ENCODE results near the gene CAPSL. TPM values are rescaled to one million over a fixed set of nuclear protein-coding genes. Genes with fewer than 3 reads are reported as not detected.
"Not testable (repeated sequence)": the region's sequence is repeated elsewhere in the genome, so short reads cannot be mapped to it uniquely, and the experiment has no call there.

The CAPSL gene
- total RNA-seq, 1 donor from 2014 or later = not detected

GRCh38 chr5:35900972-35901695, 37.3 kb downstream of the CAPSL start:
- intact Hi-C loops (cut with DNase I) = no loop called here
- Histone ChIP-seq H3K27ac (no peak overlapping the region), H3K36me3 (no peaks in the 10 kb centered on the region), H3K27me3 (no peaks in the 10 kb centered on the region), H3K9me3 (no peaks in the 10 kb centered on the region), H3K4me1 (no peaks in the 10 kb centered on the region), H3K4me3 (no peak overlapping the region)
- DNase-seq (ENCODE audit: extremely low spot score in 2 of 2) = no peak
- TF ChIP-seq POLR2A (IDR thresholded peaks at IDR 0.05) (no peak), POLR2AphosphoS5 (IDR thresholded peaks at IDR 0.05; ENCODE audit: insufficient read depth in 1 of 2, low read depth in 1 of 2) (no peak), CTCF (IDR thresholded peaks at IDR 0.05) (no peak)

GRCh38 chr5:35899800-35900199, 38.6 kb downstream of the CAPSL start:
- Histone ChIP-seq H3K4me3 (no peak overlapping the region), H3K9me3 (no peaks in the 10 kb centered on the region), H3K4me1 (no peaks in the 10 kb centered on the region), H3K27me3 (no peaks in the 10 kb centered on the region), H3K27ac (no peak overlapping the region), H3K36me3 (no peaks in the 10 kb centered on the region)
- no peak for TF ChIP-seq POLR2AphosphoS5 (IDR thresholded peaks at IDR 0.05; ENCODE audit: insufficient read depth in 1 of 2, low read depth in 1 of 2)
- TF ChIP-seq POLR2A (IDR thresholded peaks at IDR 0.05) = no peak
- no peak for TF ChIP-seq CTCF (IDR thresholded peaks at IDR 0.05)
- no peak for DNase-seq (ENCODE audit: extremely low spot score in 2 of 2)
- intact Hi-C loops (cut with DNase I) = no loop called here

- no peak for DNase-seq (ENCODE audit: extremely low spot score in 2 of 2)
Observed at GRCh38 chr5:35898952-35899660, 39.3 kb downstream of the CAPSL start.

GRCh38 chr5:35894131-35894530, 44.3 kb downstream of the CAPSL start:
- Histone ChIP-seq H3K9me3 (no peaks in the 10 kb centered on the region), H3K27ac (no peak overlapping the region), H3K27me3 (no peaks in the 10 kb centered on the region), H3K4me3 (no peak overlapping the region), H3K4me1 (peaks cover 5% of the 10 kb centered on the region), H3K36me3 (no peaks in the 10 kb centered on the region)
- TF ChIP-seq CTCF (IDR thresholded peaks at IDR 0.05) (no peak), POLR2A (IDR thresholded peaks at IDR 0.05) (no peak), POLR2AphosphoS5 (IDR thresholded peaks at IDR 0.05; ENCODE audit: insufficient read depth in 1 of 2, low read depth in 1 of 2) (no peak)
- no peak for DNase-seq (ENCODE audit: extremely low spot score in 2 of 2)
- intact Hi-C loops (cut with DNase I) = no loop called here

More at GRCh38 chr5:35898952-35899660, 39.3 kb downstream of the CAPSL start:
- Histone ChIP-seq H3K27me3 (no peaks in the 10 kb centered on the region), H3K4me3 (no peak overlapping the region), H3K4me1 (no peaks in the 10 kb centered on the region), H3K36me3 (no peaks in the 10 kb centered on the region), H3K9me3 (no peaks in the 10 kb centered on the region), H3K27ac (no peak overlapping the region)
- intact Hi-C loops (cut with DNase I) = no loop called here
- no peak for TF ChIP-seq CTCF (IDR thresholded peaks at IDR 0.05)

- DNase-seq (ENCODE audit: extremely low spot score in 2 of 2); H3K9me3 ChIP-seq; intact Hi-C loops (cut with DNase I); H3K4me3 ChIP-seq; H3K4me1 ChIP-seq; H3K36me3 ChIP-seq; H3K27ac ChIP-seq; H3K27me3 ChIP-seq: not testable (repeated sequence)
Observed at GRCh38 chr5:35892799-35893198, 45.6 kb downstream of the CAPSL start.
